CD14-positive monocyte (primary cell): ENCODE results near the gene APMAP. TPM values are rescaled to one million over a fixed set of nuclear protein-coding genes. Genes with fewer than 3 reads are reported as not detected.
A peak's percentile ranks its signal among the peaks of the same experiment; 100 is the strongest.

Experiments used
- DNase-seq, 3 donors: peaks; one replicate each; pipeline ENCODE4 v3.0.0-alpha.2; 2011 to 2022
- H2AFZ ChIP-seq: 2 replicates; pipeline ENCODE4 v1.6.0; 2012; ENCODE audit warnings: mild to moderate bottlenecking, low read depth, low read length, inconsistent platforms; ENCODE audit not compliant: insufficient read depth, poor library complexity, severe bottlenecking
- H3K27ac ChIP-seq, 2 donors: 1 replicate in 1 of 2; 2 replicates in 1 of 2; pipeline ENCODE4 v1.5.1; 2012 to 2013; ENCODE audit warnings: low read length in 2 of 2, control low read depth in 1 of 2, inconsistent platforms in 1 of 2, low read depth in 1 of 2, mild to moderate bottlenecking in 1 of 2
- H3K27me3 ChIP-seq, 2 donors: one replicate each; pipeline versions ENCODE4 v1.6.0 to v1.6.1; 2011 to 2013; ENCODE audit warnings: low read length in 2 of 2; ENCODE audit not compliant: control insufficient read depth in 2 of 2, insufficient read depth in 2 of 2
- H3K36me3 ChIP-seq, 2 donors: replicated peaks in 1 of 2; 1 replicate in 1 of 2; 2 replicates in 1 of 2; pipeline versions ENCODE4 v1.5.1 to v1.6.1; 2012 to 2013; ENCODE audit warnings: low read length in 2 of 2, control low read depth in 1 of 2, inconsistent platforms in 1 of 2, mild to moderate bottlenecking in 1 of 2; ENCODE audit not compliant: insufficient read depth in 2 of 2, control insufficient read depth in 1 of 2
- H3K4me1 ChIP-seq, 2 donors: 1 replicate in 1 of 2; 2 replicates in 1 of 2; pipeline versions ENCODE4 v1.5.1 to v1.6.1; 2012 to 2013; ENCODE audit warnings: low read length in 2 of 2, control low read depth in 1 of 2, inconsistent platforms in 1 of 2, mild to moderate bottlenecking in 1 of 2, moderate library complexity in 1 of 2; ENCODE audit not compliant: insufficient read depth in 2 of 2, control insufficient read depth in 1 of 2
- H3K4me2 ChIP-seq: replicated peaks from 2 replicates; pipeline ENCODE3; 2012; ENCODE audit warnings: low read length, moderate library complexity, mild to moderate bottlenecking; ENCODE audit not compliant: poor library complexity, severe bottlenecking; ENCODE audit errors: extremely low read depth
- H3K4me3 ChIP-seq, 3 experiments: fragments of 200-600 bp in 1 of 3; sonication (generic) in 1 of 3; replicated peaks in 1 of 3; 1 replicate in 2 of 3; 2 replicates in 1 of 3; pipeline ENCODE4 v1.5.1; 2011 to 2013; ENCODE audit warnings: low read length in 3 of 3, mild to moderate bottlenecking in 3 of 3, control low read depth in 2 of 3, low read depth in 2 of 3, inconsistent platforms in 1 of 3, moderate library complexity in 1 of 3
- H3K79me2 ChIP-seq: 2 replicates; pipeline ENCODE4 v1.6.0; 2012; ENCODE audit warnings: mild to moderate bottlenecking, control low read depth, inconsistent platforms, low read length, moderate library complexity; ENCODE audit not compliant: insufficient read depth
- H3K9ac ChIP-seq: 2 replicates; pipeline ENCODE4 v1.6.0; 2017; ENCODE audit warnings: low read length, mild to moderate bottlenecking; ENCODE audit not compliant: insufficient read depth, poor library complexity, severe bottlenecking
- H3K9me3 ChIP-seq, 2 donors: replicated peaks in 1 of 2; 1 replicate in 1 of 2; 2 replicates in 1 of 2; pipeline versions ENCODE4 v1.5.1 to v1.6.1; 2012 to 2013; ENCODE audit warnings: low read length in 2 of 2, control low read depth in 1 of 2; ENCODE audit not compliant: control insufficient read depth in 1 of 2, insufficient read depth in 1 of 2
- H4K20me1 ChIP-seq: 2 replicates; pipeline ENCODE4 v1.6.0; 2012; ENCODE audit warnings: mild to moderate bottlenecking, low read length, control low read depth, moderate library complexity; ENCODE audit not compliant: insufficient read depth
- H3K27ac Mint-ChIP-seq, 7 donors: one replicate each; pipeline ENCODE4 v1.8.0; 2020; ENCODE audit warnings: mild to moderate bottlenecking in 7 of 7, mixed read lengths in 7 of 7, moderate library complexity in 6 of 7, inconsistent platforms in 2 of 7
- H3K27me3 Mint-ChIP-seq, 3 donors: one replicate each; pipeline ENCODE4 v1.8.0; 2021 to 2022; ENCODE audit warnings: low read depth in 3 of 3, mild to moderate bottlenecking in 3 of 3, mixed read lengths in 3 of 3, moderate library complexity in 3 of 3, inconsistent platforms in 1 of 3
- H3K36me3 Mint-ChIP-seq, 2 donors: one replicate each; pipeline ENCODE4 v1.8.0; 2020; ENCODE audit warnings: mixed read lengths in 2 of 2, inconsistent platforms in 1 of 2, mild to moderate bottlenecking in 1 of 2
- H3K4me1 Mint-ChIP-seq: one replicate; pipeline ENCODE4 v1.8.0; 2020; ENCODE audit warnings: mild to moderate bottlenecking, mixed read lengths
- H3K4me3 Mint-ChIP-seq, 2 donors: one replicate each; pipeline ENCODE4 v1.8.0; 2020; ENCODE audit warnings: mild to moderate bottlenecking in 2 of 2, mixed read lengths in 2 of 2, moderate library complexity in 1 of 2
- H3K9me3 Mint-ChIP-seq, 7 donors: one replicate each; pipeline ENCODE4 v1.8.0; 2020 to 2022; ENCODE audit warnings: mixed read lengths in 7 of 7, mild to moderate bottlenecking in 6 of 7, moderate library complexity in 6 of 7, inconsistent platforms in 2 of 7
- CTCF ChIP-seq: fragments of 200-600 bp; IDR thresholded peaks from one replicate; pipeline ENCODE4 v1.8.0; 2022; ENCODE audit warnings: antibody characterized with exemption, mild to moderate bottlenecking
- WGBS: methylation state at CpG from one replicate; pipeline ENCODE4 v1.1.5; 2013; ENCODE audit warnings: missing lambda C conversion rate; ENCODE audit not compliant: insufficient coverage; 5-methylcytosine and 5-hydroxymethylcytosine counted together
- intact Hi-C, 2 donors: fragments of 100-400 bp; cut with micrococcal nuclease; formaldehyde crosslinking; loops; one replicate each; pipeline versions ENCODE4 v1.15.0 to v1.15.1; 2023
- polyA plus RNA-seq, 3 donors: library from polyadenylated mRNA; depleted of rRNA in 1 of 3; unstranded in 2 of 3; stranded (reverse) in 1 of 3; fragments of 300-500 nt in 2 of 3; fragments of >200 nt in 1 of 3; fragmentation: Illumina TruSeq in 2 of 3; gene quantifications; 1 replicate in 2 of 3; 2 replicates in 1 of 3; pipeline ENCODE4 v1.2.3, GENCODE V29; 2012 to 2021

APMAP gene
- polyA plus RNA-seq, 3 donors: 26.9 to 74.0 (median 73.2) TPM

GRCh38 chr20:24954566-24954965 is 38.0 kb downstream of the APMAP start:
- H3K9me3 ChIP-seq: no peaks in the 10 kb centered on the region
- peaks cover 54 to 58% of the 10 kb centered on the region in 2 donors for H3K4me1 ChIP-seq
- peak overlapping the region; percentile 13 to 16 for H3K4me3 Mint-ChIP-seq
- peaks cover 53% of the 10 kb centered on the region for H3K79me2 ChIP-seq
- peaks cover 21 to 37% of the 10 kb centered on the region in 2 donors for H3K36me3 Mint-ChIP-seq
- H3K4me2 ChIP-seq: peak overlapping the region; percentile 11
- peak overlapping the region in 6 of 7 donors; percentile 60 to 88 (median 76) for H3K27ac Mint-ChIP-seq
- no CpG with 5 or more reads among the region's 2 CpGs for WGBS
- no peaks in the 10 kb centered on the region for H4K20me1 ChIP-seq
- no peak for TF ChIP-seq CTCF
- no peaks in the 10 kb centered on the region for H3K27me3 ChIP-seq
- H3K9ac ChIP-seq: peak overlapping the region; percentile 27
- intact Hi-C loops: no loop called here
- peaks cover 0 to 4% (median 0%) of the 10 kb centered on the region in 3 donors for H3K27me3 Mint-ChIP-seq
- DNase-seq: no peak
- H3K4me3 ChIP-seq: no peak overlapping the region
- peaks cover 64% of the 10 kb centered on the region for H3K4me1 Mint-ChIP-seq
- H3K9me3 Mint-ChIP-seq: peaks cover 0 to 3% (median 0%) of the 10 kb centered on the region in 7 donors
- H3K36me3 ChIP-seq: peaks cover 22 to 24% of the 10 kb centered on the region in 2 donors
- H3K27ac ChIP-seq: peak overlapping the region; percentile 64 to 78
- no peak overlapping the region for H2AFZ ChIP-seq

GRCh38 chr20:24954151-24954550 is 38.4 kb downstream of the APMAP start:
- no peak for TF ChIP-seq CTCF
- H3K27me3 ChIP-seq: no peaks in the 10 kb centered on the region
- WGBS: 80% methylated on average over 1 of the region's 8 CpGs
- peaks cover 17 to 33% of the 10 kb centered on the region in 2 donors for H3K36me3 Mint-ChIP-seq
- intact Hi-C loops: no loop called here
- H3K9ac ChIP-seq: peak overlapping the region; percentile 27
- no peaks in the 10 kb centered on the region for H3K9me3 ChIP-seq
- H3K4me3 Mint-ChIP-seq: no peak overlapping the region
- peaks cover 68% of the 10 kb centered on the region for H3K4me1 Mint-ChIP-seq
- peaks cover 57% of the 10 kb centered on the region for H3K79me2 ChIP-seq
- H3K4me3 ChIP-seq: no peak overlapping the region
- H2AFZ ChIP-seq: no peak overlapping the region
- H3K4me1 ChIP-seq: peaks cover 58 to 62% of the 10 kb centered on the region in 2 donors
- no peak overlapping the region for H3K4me2 ChIP-seq
- H3K36me3 ChIP-seq: peaks cover 19 to 20% of the 10 kb centered on the region in 2 donors
- no peak for DNase-seq
- peak overlapping the region; percentile 64 to 78 for H3K27ac ChIP-seq
- peaks cover 0 to 8% (median 0%) of the 10 kb centered on the region in 3 donors for H3K27me3 Mint-ChIP-seq
- H3K27ac Mint-ChIP-seq: peak overlapping the region in 6 of 7 donors; percentile 41 to 88 (median 74)
- peaks cover 0 to 3% (median 0%) of the 10 kb centered on the region in 7 donors for H3K9me3 Mint-ChIP-seq
- H4K20me1 ChIP-seq: no peaks in the 10 kb centered on the region
